H1 (cell line): ENCODE measurements around the gene TFE3. TPM values are rescaled to one million over a fixed set of nuclear protein-coding genes. Genes with fewer than 3 reads are reported as not detected.

ENCODE experiments used
- CTCF ChIA-PET: fragments of 300-600 bp; sonication (Branson Sonifier 250); formaldehyde crosslinking; loops from one replicate; lab custom pipeline; 2021; ENCODE audit not compliant: partially characterized antibody; lab: Charles Lee
- POLR2A ChIA-PET: fragments of 300-600 bp; sonication (Branson Sonifier 250); formaldehyde crosslinking; loops from one replicate; lab custom pipeline; 2021; ENCODE audit warnings: inconsistent platforms; ENCODE audit not compliant: partially characterized antibody; lab: Charles Lee
- DNase-seq, 2 experiments: peaks; one replicate each; pipeline versions ENCODE4 v3.0.0 to v3.0.0-alpha.2; 2010 to 2022; ENCODE audit warnings: low spot score in 2 of 2, low read depth in 1 of 2, mixed read lengths in 1 of 2
- FAIRE-seq: peaks from 2 replicates; lab custom pipeline; 2011; peaks lifted over from hg19 to GRCh38; lab: Jason Lieb, UNC
- H2AFZ ChIP-seq: 2 replicates; pipeline ENCODE4 v1.8.1; 2012; ENCODE audit warnings: low read length, inconsistent platforms
- H2AK5ac ChIP-seq: 2 replicates; pipeline ENCODE4 v1.6.1; 2013; ENCODE audit warnings: low read depth, low read length
- H2BK120ac ChIP-seq: replicated peaks from 2 replicates; pipeline ENCODE3; 2013; ENCODE audit warnings: low read depth, low read length, inconsistent platforms
- H2BK12ac ChIP-seq: 2 replicates; pipeline ENCODE4 v1.6.1; 2013; ENCODE audit warnings: low read depth, low read length
- H2BK15ac ChIP-seq: 2 replicates; pipeline ENCODE4 v1.6.1; 2013; ENCODE audit warnings: low read length
- H2BK20ac ChIP-seq: 2 replicates; pipeline ENCODE4 v1.6.1; 2013; ENCODE audit warnings: low read length
- H2BK5ac ChIP-seq: 2 replicates; pipeline ENCODE4 v1.6.1; 2013; ENCODE audit warnings: low read depth, low read length
- H3K14ac ChIP-seq: 2 replicates; pipeline ENCODE4 v1.6.1; 2013; ENCODE audit warnings: inconsistent platforms; ENCODE audit not compliant: insufficient read length
- H3K18ac ChIP-seq: 2 replicates; pipeline ENCODE4 v1.6.1; 2013; ENCODE audit warnings: low read length; ENCODE audit errors: extremely low read depth
- H3K23ac ChIP-seq: 2 replicates; pipeline ENCODE4 v1.6.1; 2013; ENCODE audit warnings: inconsistent platforms; ENCODE audit not compliant: insufficient read length
- H3K23me2 ChIP-seq: 2 replicates; pipeline ENCODE4 v1.6.1; 2013; ENCODE audit warnings: low read depth, low read length
- H3K27ac ChIP-seq: 2 replicates; pipeline ENCODE4 v1.6.1; 2011; ENCODE audit warnings: low read depth, low read length, inconsistent platforms
- H3K27me3 ChIP-seq, 4 experiments: replicated peaks in 1 of 4; 1 replicate in 1 of 4; 2 replicates in 3 of 4; pipeline versions ENCODE4 v1.6.1 to v1.8.1; 2011 to 2013; ENCODE audit warnings: low read length in 3 of 4, mild to moderate bottlenecking in 3 of 4, inconsistent platforms in 2 of 4, mixed read lengths in 2 of 4, moderate library complexity in 1 of 4; ENCODE audit not compliant: control insufficient read depth in 3 of 4, insufficient read depth in 3 of 4; ENCODE audit errors: extremely low read depth in 1 of 4
- H3K36me3 ChIP-seq, 4 experiments: 2 replicates each; pipeline versions ENCODE4 v1.6.1 to v1.8.1; 2011 to 2013; ENCODE audit warnings: mild to moderate bottlenecking in 4 of 4, low read length in 3 of 4, moderate library complexity in 2 of 4, control low read depth in 1 of 4, inconsistent platforms in 1 of 4; ENCODE audit not compliant: insufficient read depth in 4 of 4, control insufficient read depth in 2 of 4
- H3K4ac ChIP-seq: replicated peaks from 2 replicates; pipeline ENCODE3; 2013; ENCODE audit warnings: low read length, low read depth, mixed read lengths, inconsistent platforms; ENCODE audit not compliant: insufficient read length
- H3K4me1 ChIP-seq, 4 experiments: replicated peaks in 1 of 4; 1 replicate in 1 of 4; 2 replicates in 3 of 4; pipeline versions ENCODE4 v1.6.1 to v1.8.1; 2011 to 2013; ENCODE audit warnings: low read length in 3 of 4, inconsistent platforms in 2 of 4, mixed read lengths in 1 of 4; ENCODE audit not compliant: insufficient read depth in 4 of 4, control insufficient read depth in 3 of 4
- H3K4me2 ChIP-seq, 2 experiments: 2 replicates each; pipeline versions ENCODE4 v1.6.1 to v1.8.1; 2011 to 2013; ENCODE audit warnings: low read depth in 2 of 2, low read length in 2 of 2, control low read depth in 1 of 2, inconsistent platforms in 1 of 2, mild to moderate bottlenecking in 1 of 2; ENCODE audit not compliant: insufficient read depth in 1 of 2
- H3K4me3 ChIP-seq, 4 experiments: fragments of 200-600, 300-600 bp in 1 of 4; sonication (generic), shearing (Covaris generic), sonication (Bioruptor Twin) in 1 of 4; 2 replicates each; pipeline versions ENCODE4 v1.5.1 to v1.8.1; 2011 to 2016; ENCODE audit warnings: low read length in 4 of 4, low read depth in 3 of 4, control low read depth in 2 of 4, inconsistent platforms in 2 of 4, mild to moderate bottlenecking in 2 of 4, mixed read lengths in 1 of 4, moderate library complexity in 1 of 4; ENCODE audit not compliant: insufficient read depth in 2 of 4; ENCODE audit errors: extremely low read depth in 1 of 4
- H3K56ac ChIP-seq: replicated peaks from 2 replicates; pipeline ENCODE3; 2013; ENCODE audit warnings: low read depth, mild to moderate bottlenecking, mixed read lengths, low read length, inconsistent platforms; ENCODE audit not compliant: insufficient read length
- H3K79me1 ChIP-seq: 2 replicates; pipeline ENCODE4 v1.6.1; 2013; ENCODE audit warnings: low read depth, low read length, control low read depth
- H3K79me2 ChIP-seq, 2 experiments: 2 replicates each; pipeline versions ENCODE4 v1.6.1 to v1.8.1; 2012 to 2013; ENCODE audit warnings: low read length in 2 of 2, mild to moderate bottlenecking in 2 of 2, inconsistent platforms in 1 of 2; ENCODE audit not compliant: insufficient read depth in 2 of 2, control insufficient read depth in 1 of 2
- H3K9ac ChIP-seq, 4 experiments: replicated peaks in 1 of 4; 1 replicate in 1 of 4; 2 replicates in 3 of 4; pipeline versions ENCODE4 v1.6.1 to v1.8.1; 2011 to 2013; ENCODE audit warnings: low read depth in 3 of 4, low read length in 3 of 4, control low read depth in 2 of 4, mild to moderate bottlenecking in 2 of 4, moderate library complexity in 2 of 4, inconsistent platforms in 1 of 4; ENCODE audit errors: extremely low read depth in 1 of 4
- H3K9me3 ChIP-seq, 2 experiments: 2 replicates each; pipeline versions ENCODE4 v1.6.1 to v1.8.1; 2012 to 2013; ENCODE audit warnings: mild to moderate bottlenecking in 2 of 2, moderate library complexity in 2 of 2, control low read depth in 1 of 2, inconsistent platforms in 1 of 2, low read depth in 1 of 2, low read length in 1 of 2, mixed read lengths in 1 of 2; ENCODE audit not compliant: insufficient read depth in 2 of 2
- H4K20me1 ChIP-seq, 2 experiments: replicated peaks in 1 of 2; 2 replicates each; pipeline versions ENCODE3 to v1.8.1; 2011 to 2013; ENCODE audit warnings: inconsistent platforms in 2 of 2, low read length in 2 of 2, mild to moderate bottlenecking in 1 of 2; ENCODE audit not compliant: insufficient read depth in 2 of 2, control insufficient read depth in 1 of 2
- H4K5ac ChIP-seq: 2 replicates; pipeline ENCODE4 v1.6.1; 2013; ENCODE audit warnings: low read length, low read depth, mixed read lengths, inconsistent platforms; ENCODE audit not compliant: insufficient read length
- H4K8ac ChIP-seq: 2 replicates; pipeline ENCODE4 v1.8.0; 2013; ENCODE audit warnings: mild to moderate bottlenecking, moderate library complexity, low read length, inconsistent platforms; ENCODE audit not compliant: insufficient read depth; ENCODE audit errors: extremely low read depth
- H4K91ac ChIP-seq: replicated peaks from 2 replicates; pipeline ENCODE3; 2013; ENCODE audit warnings: low read length, mixed read lengths, inconsistent platforms; ENCODE audit not compliant: insufficient read length
- CHD1 ChIP-seq: IDR thresholded peaks from 2 replicates; pipeline ENCODE4 v1.6.1; 2012; ENCODE audit warnings: low read depth, low read length, improper control_type of control experiment
- KDM1A ChIP-seq: fragments of 200-600, 300-600 bp; sonication (generic); IDR thresholded peaks from 2 replicates; pipeline ENCODE4 v1.7.1; 2016; ENCODE audit warnings: mild to moderate bottlenecking, low read length, borderline replicate concordance
- KDM4A ChIP-seq: IDR thresholded peaks from one replicate; pipeline ENCODE4 v1.7.1; 2012; ENCODE audit warnings: low read depth, mild to moderate bottlenecking, moderate library complexity, low read length, inconsistent platforms; ENCODE audit not compliant: severe bottlenecking
- SIN3A ChIP-seq, 2 experiments: IDR thresholded peaks in 1 of 2; conservative IDR thresholded peaks in 1 of 2; 2 replicates each; pipeline ENCODE4 v1.6.1; 2011 to 2012; ENCODE audit warnings: low read length in 2 of 2, improper control_type of control experiment in 1 of 2, low read depth in 1 of 2, mild to moderate bottlenecking in 1 of 2
- WGBS, 2 experiments: shearing (Covaris generic) in 1 of 2; methylation state at CpG; one replicate each; pipeline versions ENCODE4 v1.1.6 to v1.1.7; 2013 to 2015; ENCODE audit warnings: low lambda C conversion rate in 2 of 2, mixed read lengths in 2 of 2, inconsistent platforms in 1 of 2, low coverage in 1 of 2, missing lambda C conversion rate in 1 of 2; ENCODE audit not compliant: insufficient replicate concordance in 2 of 2, insufficient coverage in 1 of 2, insufficient read length in 1 of 2; ENCODE audit errors: extremely low coverage in 1 of 2, missing lambda C conversion rate in 1 of 2; 5-methylcytosine and 5-hydroxymethylcytosine counted together
- polyA plus RNA-seq, 7 experiments: library from polyadenylated mRNA; depleted of rRNA in 3 of 7; stranded (reverse) in 5 of 7; unstranded in 2 of 7; fragments of >200 nt in 5 of 7; fragments of 200-250 nt in 2 of 7; gene quantifications; 1 replicate in 5 of 7; 2 replicates in 1 of 7; 4 replicates in 1 of 7; pipeline versions ENCODE4 v1.2.1 to v1.2.3, GENCODE V29; 2011 to 2013; ENCODE audit warnings: missing spikeins in 2 of 7, mixed read lengths in 2 of 7
- total RNA-seq: library from RNA; stranded (reverse); fragmentation: NEBNext Ultra II Directional; extraction: Animal tissue kit (Norgen Biotek cat#: 25700); gene quantifications from 2 replicates; pipeline ENCODE4 v1.2.1, GENCODE V29; 2021
- TF ChIP-seq, protein P1 (sequence below): IDR thresholded peaks from 2 replicates; pipeline ENCODE4 v1.6.1; 2012; ENCODE audit warnings: inconsistent platforms

The TFE3 gene
- total and polyA plus RNA-seq, 2 of the 8 experiments (the other 6 are each of a cell fraction or from before 2014, with no cell fraction given), result 33.7 to 52.9 TPM

DNA sequence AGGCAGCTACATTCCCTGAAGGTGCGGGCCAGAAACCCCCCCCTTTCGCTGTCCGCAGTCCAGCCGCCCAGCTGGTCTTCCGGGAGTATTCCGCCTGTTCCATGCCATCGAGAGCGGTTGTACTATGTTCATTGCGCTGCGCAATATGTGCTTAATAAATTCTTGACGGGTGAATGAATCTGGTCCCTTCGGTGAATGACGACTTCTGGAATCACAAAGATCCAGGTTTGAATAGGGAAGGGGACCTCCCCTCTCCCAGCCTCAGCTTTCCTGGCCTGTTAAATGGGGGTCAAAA, 777 bp upstream of the TFE3 start:
- H4K91ac ChIP-seq, result no peak overlapping the region
- H3K27me3 ChIP-seq, result no peaks in the 10 kb centered on the region
- H2BK120ac ChIP-seq, result no peak overlapping the region
- peaks cover 5 to 11% (median 6%) of the 10 kb centered on the region in 4 experiments for H3K4me1 ChIP-seq
- TF ChIP-seq KDM4A (no peak), KDM1A (peak; percentile 26; the same call in 1 of the 2 replicates), CHD1 (no peak), SIN3A (conservative IDR thresholded peaks at IDR 0.05 in 1 of 2, IDR thresholded peaks at IDR 0.05 in 1 of 2; ENCODE audit: low read depth in 1 of 2, low read length in 2 of 2) (no peak)
- TF ChIP-seq, protein P1, sequence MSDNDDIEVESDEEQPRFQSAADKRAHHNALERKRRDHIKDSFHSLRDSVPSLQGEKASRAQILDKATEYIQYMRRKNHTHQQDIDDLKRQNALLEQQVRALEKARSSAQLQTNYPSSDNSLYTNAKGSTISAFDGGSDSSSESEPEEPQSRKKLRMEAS, result 0 out of 2 replicates have a peak, but pooled peaks have one; percentile 14
- WGBS, 2 experiments, result 12% methylated on average over 13 of the region's 13 CpGs; no CpG with 5 or more reads in 1 of the 2 experiments
- no peak overlapping the region for H3K23ac ChIP-seq
- H2AK5ac ChIP-seq, result no peak overlapping the region
- DNase-seq (no peak), FAIRE-seq (no peak)
- no peak overlapping the region for H3K56ac ChIP-seq
- CTCF ChIA-PET, result interaction anchor here (0.8 to 1.6 kb wide), 6 partner anchors 16 to 214 kb away, joined by 3 to 5 read pairs (median 4); partner anchors contain the start of gene KCND1
- H2BK5ac ChIP-seq, result peak overlapping the region; percentile 68; the same call in 1 of the 2 replicates
- H3K4me2 ChIP-seq, result peak overlapping the region; percentile 2 to 61; a peak in 3 of 4 replicates
- H2BK20ac ChIP-seq, result no peak overlapping the region
- no peak overlapping the region for H2AFZ ChIP-seq
- H3K79me2 ChIP-seq, result peaks cover 9 to 23% of the 10 kb centered on the region in 2 experiments; a peak in 3 of 4 replicates
- H3K14ac ChIP-seq, result no peak overlapping the region
- no peaks in the 10 kb centered on the region for H3K79me1 ChIP-seq
- H4K8ac ChIP-seq, result no peak overlapping the region
- peaks cover 0 to 6% (median 3%) of the 10 kb centered on the region in 4 experiments; a peak in 3 of 8 replicates for H3K36me3 ChIP-seq
- POLR2A ChIA-PET, result interaction anchor here (1.3 to 3.1 kb wide), 6 partner anchors 9 to 120 kb away, joined by 3 to 16 read pairs (median 4); partner anchors contain the start of genes GRIPAP1, KCND1, OTUD5 and WDR45
- H3K4ac ChIP-seq, result no peak overlapping the region
- H4K20me1 ChIP-seq, result no peaks in the 10 kb centered on the region
- H3K4me3 ChIP-seq, result peak overlapping the region; percentile 13 to 55 (median 35); a peak in 6 of 8 replicates
- H3K9me3 ChIP-seq, result no peaks in the 10 kb centered on the region
- no peak overlapping the region for H4K5ac ChIP-seq
- no peak overlapping the region for H2BK12ac ChIP-seq
- peak overlapping the region; percentile 48; the same call in 1 of the 2 replicates for H3K18ac ChIP-seq
- H3K9ac ChIP-seq, result no peak overlapping the region
- no peak overlapping the region for H2BK15ac ChIP-seq
- H3K27ac ChIP-seq, result no peak overlapping the region
- peaks cover 2% of the 10 kb centered on the region; the same call in 1 of the 2 replicates for H3K23me2 ChIP-seq
